DMS114 treated with DMSO at 0.1 percent for 48 hours (cell line): ENCODE measurements around the gene MAML2.

Source experiments
- DNase-seq: peaks from one replicate; lab custom pipeline; 2025; ENCODE audit not compliant: unreplicated experiment; lab: John Stamatoyannopoulos, UW

MAML2 gene

GRCh38 chr11:96215826-96216225 lies 127.2 kb downstream of the MAML2 start:
- DNase-seq, result no peak

- DNase-seq, result no peak
Measured at GRCh38 chr11:96215110-96215782, 127.7 kb downstream of the MAML2 start.

DNA sequence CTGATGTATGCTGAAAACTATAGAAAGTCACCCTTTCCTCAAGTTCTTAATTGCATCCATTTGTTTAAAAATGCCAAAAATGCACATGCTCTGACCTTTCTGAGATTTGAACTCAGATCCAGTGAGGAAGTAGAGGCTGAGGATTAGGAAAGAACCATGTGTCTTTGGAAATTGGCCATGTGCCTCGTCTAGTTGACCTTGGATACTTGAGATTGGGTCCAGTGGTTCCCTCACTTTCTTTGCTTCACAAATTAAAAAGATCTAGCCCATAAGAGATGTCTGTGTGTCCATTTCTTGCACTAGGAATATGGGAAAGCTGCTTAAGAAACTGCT lies 128.3 kb downstream of the MAML2 start:
- DNase-seq, result no peak

DNA sequence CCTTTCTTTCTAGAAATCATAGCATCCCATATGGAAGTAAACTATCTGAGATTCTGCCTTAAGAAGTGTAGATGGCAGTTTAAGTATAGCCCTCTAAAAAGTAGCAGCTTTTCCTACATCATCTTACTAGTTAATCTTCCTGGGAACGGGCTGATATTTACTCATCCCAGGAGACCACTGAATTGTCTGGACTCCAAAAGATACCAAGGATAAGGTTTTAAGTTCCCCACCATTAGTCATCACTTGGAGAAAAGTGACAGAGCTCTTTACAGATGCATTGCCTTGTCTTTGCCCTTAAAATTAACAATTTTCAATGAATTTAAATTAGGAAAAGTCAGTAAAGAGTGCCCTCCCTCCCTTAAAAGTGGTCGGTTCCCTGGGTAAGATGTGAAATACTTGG lies 129.5 kb downstream of the MAML2 start:
- no peak for DNase-seq

DNA sequence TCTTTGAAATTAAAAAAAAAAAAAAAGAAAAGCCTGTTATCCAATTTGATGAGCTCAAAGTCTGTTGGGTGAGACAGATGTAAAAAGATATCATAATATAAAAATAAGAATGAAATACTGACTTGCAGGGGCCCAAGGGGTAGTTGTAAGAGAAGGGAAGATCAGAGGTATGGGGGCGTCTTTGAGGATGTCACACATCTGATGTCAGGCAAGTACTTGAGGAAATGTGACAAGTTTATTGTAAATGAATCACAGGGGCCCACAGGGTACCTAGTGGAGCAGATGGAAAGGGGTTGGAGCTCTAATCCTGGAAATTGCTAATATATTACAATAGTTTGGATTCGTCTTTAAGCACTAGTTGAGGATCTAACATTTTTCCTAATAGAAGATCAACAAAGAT lies 131.6 kb downstream of the MAML2 start:
- no peak for DNase-seq

DNA sequence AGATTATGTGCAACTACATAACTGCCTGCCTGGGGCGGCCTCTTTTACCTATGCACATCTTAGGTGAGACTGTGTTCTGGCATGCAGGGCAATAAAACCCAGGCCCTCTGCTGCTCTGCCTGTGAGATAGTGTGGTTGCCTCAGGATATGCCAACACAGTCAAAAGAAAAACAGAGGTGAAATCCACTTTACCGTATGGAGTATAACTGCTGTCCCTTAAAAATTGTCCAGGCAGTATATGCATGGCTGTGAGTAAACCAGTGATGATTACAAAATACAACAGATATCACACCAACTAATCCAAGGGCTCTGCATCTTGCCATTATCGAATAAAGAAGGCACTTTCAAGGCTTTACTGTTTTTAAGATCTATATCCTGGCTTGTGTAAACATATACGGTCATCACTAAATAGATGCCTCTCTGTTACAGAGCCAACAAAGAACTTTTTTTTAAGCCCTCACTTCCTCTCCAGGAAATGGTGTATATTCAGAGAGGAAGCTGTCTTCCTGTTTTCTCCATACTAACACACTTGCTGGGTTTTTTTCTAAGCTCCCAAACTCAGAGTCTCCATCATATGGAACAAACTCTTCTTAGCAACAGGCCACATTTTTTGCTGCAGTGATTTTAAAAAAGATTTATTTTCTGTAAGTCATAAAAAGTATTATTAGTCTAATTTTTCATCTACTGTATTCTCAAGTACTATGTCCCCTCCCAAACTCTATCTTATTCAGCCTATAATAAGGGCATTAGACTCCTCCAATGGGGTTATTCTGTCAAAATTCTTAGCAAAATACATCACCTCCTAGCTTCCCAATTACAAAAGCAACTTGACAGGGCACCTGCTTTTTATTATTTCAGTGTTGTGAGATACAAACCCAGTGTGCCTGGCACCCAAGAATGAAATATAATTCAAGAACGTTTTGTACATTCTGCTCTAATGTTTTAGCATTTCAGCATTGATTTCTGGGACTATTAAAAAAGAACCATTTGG lies 135.2 kb downstream of the MAML2 start:
- no peak for DNase-seq

GRCh38 chr11:96206955-96207354 lies 136.0 kb downstream of the MAML2 start:
- no peak for DNase-seq

- no peak for DNase-seq
Measured at GRCh38 chr11:96205460-96205809, 137.6 kb downstream of the MAML2 start.

DNA sequence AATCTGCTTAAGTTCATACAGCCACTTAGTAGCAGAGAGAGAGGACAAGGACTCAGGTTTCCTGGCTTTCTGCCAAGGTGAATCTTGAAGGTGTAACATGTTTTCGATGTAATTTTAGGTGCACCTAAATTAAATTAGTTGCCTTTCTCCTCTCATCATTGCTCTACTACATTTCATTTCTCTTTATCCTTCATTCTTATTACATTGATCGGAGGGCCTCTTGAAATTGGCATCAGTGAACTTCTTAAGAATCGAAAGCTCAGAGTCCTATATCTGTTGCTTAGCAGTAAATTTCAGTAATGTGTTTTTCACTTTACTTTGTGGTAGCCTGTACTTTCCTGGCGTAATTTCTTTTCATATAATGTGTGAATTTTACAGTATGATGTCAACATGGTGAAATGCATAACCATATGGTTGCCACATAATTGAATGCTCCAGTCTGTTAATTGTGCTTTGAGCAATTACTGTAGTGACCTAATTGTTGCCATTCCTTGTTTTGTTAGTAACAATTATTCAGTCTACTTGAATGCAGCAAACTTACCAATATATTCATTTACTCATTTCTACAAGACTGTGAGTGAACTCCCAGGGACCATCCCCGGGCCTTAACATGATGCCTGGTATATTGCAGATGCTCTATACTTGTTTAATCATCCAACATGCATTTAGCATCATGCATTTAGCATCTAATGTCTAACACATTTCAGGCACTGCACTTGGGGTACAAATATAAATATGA lies 138.1 kb downstream of the MAML2 start:
- DNase-seq, result no peak

- no peak for DNase-seq
Measured at GRCh38 chr11:96204366-96204659, 138.7 kb downstream of the MAML2 start.

GRCh38 chr11:96203567-96204365 lies 139.2 kb downstream of the MAML2 start:
- DNase-seq, result no peak

DNA sequence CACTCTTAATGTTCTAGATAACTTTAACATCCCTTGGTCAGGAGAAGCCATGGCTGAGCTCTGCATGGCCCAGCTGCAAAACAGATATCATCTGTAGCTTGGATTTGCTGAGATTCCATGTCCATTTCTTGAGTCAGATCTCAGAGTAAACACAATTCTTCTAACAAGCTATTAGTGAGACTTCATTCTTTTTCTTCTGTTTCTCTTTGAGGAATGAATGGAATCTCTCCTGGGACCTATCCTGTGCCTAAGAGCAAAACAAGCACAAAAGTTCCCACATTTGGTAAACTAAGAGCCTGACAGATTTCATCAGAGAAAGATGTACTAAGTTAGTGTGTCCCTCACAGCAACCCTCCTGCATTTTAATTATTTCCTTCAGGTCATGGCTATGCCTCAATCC lies 142.8 kb downstream of the MAML2 start:
- no peak for DNase-seq

- no peak for DNase-seq
Measured at GRCh38 chr11:96199563-96200025, 143.4 kb downstream of the MAML2 start.

DNA sequence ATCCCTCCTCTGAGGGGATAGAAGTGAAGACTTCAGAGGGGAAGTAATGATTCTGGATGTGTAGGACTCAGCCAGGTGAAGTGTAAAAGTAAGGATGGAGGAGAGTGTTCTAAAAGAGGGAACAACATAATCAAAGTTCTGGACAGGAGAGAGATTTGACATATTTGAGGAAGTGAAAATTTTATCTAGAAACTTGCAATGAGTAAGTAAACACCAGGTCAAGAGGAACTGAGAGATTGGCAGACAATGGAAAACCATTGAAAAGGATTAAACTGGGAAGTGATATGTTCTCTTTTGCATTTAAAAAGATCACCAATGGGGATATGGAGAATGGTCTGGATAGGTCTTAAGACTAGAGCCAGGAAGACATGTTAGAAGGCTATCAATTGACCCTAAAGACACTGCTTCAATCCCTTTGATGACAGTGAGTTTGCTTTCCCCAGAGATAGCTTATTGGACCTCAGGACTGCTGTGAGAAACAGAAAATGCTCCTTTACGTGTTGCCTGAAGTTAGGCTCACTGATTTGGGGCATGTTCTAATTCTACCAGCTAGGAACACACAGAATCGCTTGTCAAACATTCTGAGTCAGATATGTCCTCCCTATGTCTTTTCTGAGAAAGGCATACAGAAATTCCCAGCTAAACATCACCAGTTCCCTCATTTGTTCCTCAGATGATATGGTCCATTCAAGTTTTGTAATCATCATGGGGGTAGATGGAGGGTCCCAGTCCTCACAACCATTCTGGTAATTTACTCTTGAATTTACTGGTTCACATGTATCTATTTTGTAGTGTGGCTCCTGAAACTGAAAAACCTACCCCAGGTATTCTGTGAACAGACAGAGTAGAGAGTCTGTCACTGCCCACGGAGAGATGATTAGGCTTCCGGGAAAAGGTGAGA lies 144.9 kb downstream of the MAML2 start:
- no peak for DNase-seq

DNA sequence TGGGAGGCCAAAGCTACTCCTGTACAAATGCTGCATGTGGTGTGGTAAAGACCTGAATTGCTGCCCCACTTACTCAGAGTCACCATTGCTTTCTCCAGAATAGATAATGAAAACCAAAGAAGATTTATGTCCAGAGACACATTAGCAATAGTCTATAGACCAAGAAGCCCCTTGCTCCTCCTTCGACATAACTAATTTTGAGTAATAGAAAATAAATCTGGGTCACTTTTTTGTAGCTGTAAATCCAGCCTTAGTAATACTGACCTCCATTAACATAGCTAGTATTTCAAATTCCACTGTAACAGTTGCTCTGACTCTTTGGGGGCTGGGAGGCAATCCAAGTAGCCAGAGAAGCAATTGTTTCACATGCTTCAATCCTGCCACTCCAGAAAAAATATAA lies 145.9 kb downstream of the MAML2 start:
- DNase-seq, result no peak

DNA sequence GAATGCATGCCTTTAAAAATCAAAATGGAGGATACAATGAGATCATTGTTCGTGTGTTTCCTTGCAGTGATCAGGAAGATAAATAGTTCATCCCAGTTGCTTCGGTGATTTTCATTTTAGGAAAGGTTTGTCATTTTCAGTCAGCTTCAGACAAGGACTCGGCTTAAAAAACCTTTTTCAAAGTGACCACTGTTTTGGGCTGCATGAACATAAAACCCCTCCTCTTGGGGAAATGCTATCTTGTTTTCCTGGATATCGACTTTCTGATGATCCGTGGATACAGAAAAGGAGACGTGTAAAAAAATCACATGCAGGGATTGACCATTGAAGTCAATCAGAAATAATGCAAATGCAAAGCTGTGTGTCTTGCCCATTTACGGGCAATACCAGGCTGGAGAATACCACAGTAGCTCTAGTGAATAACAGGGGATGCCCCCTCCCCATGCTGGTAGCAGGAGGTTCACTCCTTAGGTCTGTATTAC lies 146.8 kb downstream of the MAML2 start:
- no peak for DNase-seq

DNA sequence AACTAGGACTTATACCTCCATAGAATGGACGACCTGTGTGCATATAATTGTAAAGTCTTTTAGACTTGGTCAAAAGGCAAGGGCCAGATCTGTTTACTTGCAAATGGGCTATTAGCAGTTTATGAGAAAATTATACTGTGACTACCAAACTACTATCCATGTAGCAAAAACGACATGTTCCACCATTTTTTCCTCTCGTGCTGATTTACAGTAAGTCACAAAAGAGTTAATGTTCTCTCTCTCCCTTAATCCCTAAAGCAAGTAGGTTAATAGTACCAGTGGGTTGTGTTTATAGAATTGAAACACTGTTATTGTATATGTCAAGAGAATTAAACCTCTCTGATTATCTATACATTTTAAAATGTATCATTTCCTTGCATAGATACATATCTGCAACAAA lies 147.3 kb downstream of the MAML2 start:
- DNase-seq, result no peak

DNA sequence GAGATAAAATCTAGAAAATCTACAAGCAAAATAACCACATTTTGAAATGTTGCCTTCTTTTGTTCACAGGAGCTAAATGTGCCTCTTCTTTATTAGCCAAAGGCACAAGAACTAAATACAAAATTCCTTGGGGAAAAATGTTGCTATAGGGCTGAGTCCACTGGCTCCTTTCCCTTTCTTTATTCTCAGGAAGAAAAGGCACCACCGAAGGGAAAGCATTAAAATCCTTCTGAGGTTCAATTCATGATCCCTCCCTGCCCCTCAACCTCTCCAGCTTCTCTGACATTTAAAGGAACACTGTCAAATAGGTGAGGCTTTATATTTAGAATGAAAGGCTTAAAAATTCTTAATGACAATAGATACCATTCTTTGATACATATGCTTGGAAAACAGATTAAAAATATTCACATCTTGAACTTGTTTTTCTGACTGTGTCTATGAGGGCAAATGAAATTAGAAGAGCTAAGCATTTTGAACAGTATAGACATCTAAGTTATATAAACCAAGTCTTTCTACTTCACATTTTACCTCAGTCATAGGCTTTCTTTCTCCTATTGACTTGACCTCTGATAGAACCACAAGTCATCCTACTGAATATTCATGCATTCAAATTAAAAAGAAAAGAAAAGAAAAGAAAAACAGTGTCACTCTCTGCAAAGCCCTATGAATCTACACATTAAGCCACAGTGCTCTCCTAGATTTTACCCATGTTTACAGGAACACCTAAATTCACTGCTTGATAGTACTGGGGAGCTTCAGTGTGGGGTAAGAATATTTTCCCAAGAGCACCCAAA lies 148.2 kb downstream of the MAML2 start:
- DNase-seq, result no peak

- DNase-seq, result no peak
Measured at GRCh38 chr11:96193745-96194443, 149.1 kb downstream of the MAML2 start.
